AG04450 (cell line): ENCODE data around the gene ECEL1. TPM values are rescaled to one million over a fixed set of nuclear protein-coding genes. Genes with fewer than 3 reads are reported as not detected.

Experiments
- CTCF ChIA-PET: fragments of 300-600, 350-600 bp; formaldehyde crosslinking; extraction: SDS; loops from one replicate; lab custom pipeline; 2022; ENCODE audit warnings: antibody characterized with exemption, inconsistent platforms; lab: Charles Lee
- POLR2A ChIA-PET: fragments of 350-600 bp; formaldehyde crosslinking; extraction: SDS; loops from one replicate; lab custom pipeline; 2021; ENCODE audit warnings: antibody characterized with exemption, inconsistent platforms; lab: Yijun Ruan, JAX
- DNase-seq: peaks from one replicate; pipeline ENCODE4 v3.0.0-alpha.2; 2011; ENCODE audit warnings: low read depth, low spot score
- H3K27ac ChIP-seq: one replicate; pipeline ENCODE4 v1.5.1; 2012; ENCODE audit warnings: low read depth, low read length, control low read depth
- H3K27me3 ChIP-seq: one replicate; pipeline ENCODE4 v1.6.0; 2012; ENCODE audit warnings: low read length; ENCODE audit not compliant: control insufficient read depth, insufficient read depth
- H3K4me3 ChIP-seq: 2 replicates; pipeline ENCODE4 v1.5.1; 2011; ENCODE audit warnings: mild to moderate bottlenecking, low read depth, low read length, control low read depth
- H3K9me3 ChIP-seq: 2 replicates; pipeline ENCODE4 v1.5.1; 2012; ENCODE audit warnings: low read length; ENCODE audit not compliant: control insufficient read depth, insufficient read depth
- polyA plus RNA-seq: library from polyadenylated mRNA; depleted of rRNA; stranded (reverse); fragments of >200 nt; gene quantifications from 2 replicates; pipeline ENCODE4 v1.2.3, GENCODE V29; 2011
- TF ChIP-seq, protein P1 (sequence below): IDR thresholded peaks from 2 replicates; pipeline ENCODE4 v1.5.1; 2011; ENCODE audit warnings: low read depth, low read length, control low read depth, inconsistent platforms

The ECEL1 gene
- polyA plus RNA-seq, 1 experiment: not detected

DNA sequence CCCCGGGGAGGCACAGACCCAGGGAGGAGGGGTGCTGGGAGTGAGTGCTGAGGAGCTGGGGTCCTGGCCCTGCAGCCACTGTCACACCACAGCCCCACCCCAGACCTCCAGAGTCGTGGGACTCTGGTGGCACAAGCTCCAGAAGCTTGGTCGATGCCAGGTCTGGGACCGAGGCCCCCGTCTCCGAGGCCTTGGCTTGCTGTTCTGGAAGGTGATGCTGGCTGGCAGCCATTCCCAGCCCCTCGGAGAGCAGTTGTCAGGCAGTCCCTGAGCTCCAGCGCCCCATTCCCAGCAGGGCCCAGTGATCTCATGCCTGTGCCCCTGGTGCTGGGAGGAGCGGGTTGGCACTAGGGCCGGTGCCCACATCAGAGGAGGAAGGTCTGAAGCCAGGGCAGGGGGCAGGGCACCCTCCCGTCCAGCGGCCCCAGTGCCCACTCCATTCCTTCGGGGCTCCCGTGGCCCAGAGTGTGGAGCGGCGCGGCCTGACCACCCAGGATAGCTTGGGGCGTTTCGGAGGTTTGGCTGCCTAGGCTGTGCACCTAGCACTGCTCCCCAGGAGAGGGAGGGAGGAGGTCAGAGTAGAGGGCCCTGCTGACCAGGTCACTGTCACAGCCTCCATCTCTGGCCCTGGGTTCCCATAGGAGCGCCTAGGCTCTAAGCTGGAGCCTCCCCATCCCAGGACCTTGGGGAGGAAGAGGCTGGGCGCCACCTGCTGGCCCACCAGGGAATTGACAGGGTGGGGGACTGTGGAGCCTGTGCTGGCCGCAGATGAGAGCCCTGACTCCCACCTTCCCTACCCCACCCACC is 48.5 kb downstream of the ECEL1 start:
- ChIA-PET CTCF (interaction anchor here (0.8 to 4.7 kb wide), 16 partner anchors 8 to 586 kb away, joined by 3 to 36 read pairs (median 4); no protein-coding TSS in a partner anchor), POLR2A (no interaction called here)
- Histone ChIP-seq H3K4me3 (no peak overlapping the region), H3K9me3 (no peaks in the 10 kb centered on the region), H3K27me3 (peaks cover 10% of the 10 kb centered on the region), H3K27ac (no peak overlapping the region)
- TF ChIP-seq, protein P1, sequence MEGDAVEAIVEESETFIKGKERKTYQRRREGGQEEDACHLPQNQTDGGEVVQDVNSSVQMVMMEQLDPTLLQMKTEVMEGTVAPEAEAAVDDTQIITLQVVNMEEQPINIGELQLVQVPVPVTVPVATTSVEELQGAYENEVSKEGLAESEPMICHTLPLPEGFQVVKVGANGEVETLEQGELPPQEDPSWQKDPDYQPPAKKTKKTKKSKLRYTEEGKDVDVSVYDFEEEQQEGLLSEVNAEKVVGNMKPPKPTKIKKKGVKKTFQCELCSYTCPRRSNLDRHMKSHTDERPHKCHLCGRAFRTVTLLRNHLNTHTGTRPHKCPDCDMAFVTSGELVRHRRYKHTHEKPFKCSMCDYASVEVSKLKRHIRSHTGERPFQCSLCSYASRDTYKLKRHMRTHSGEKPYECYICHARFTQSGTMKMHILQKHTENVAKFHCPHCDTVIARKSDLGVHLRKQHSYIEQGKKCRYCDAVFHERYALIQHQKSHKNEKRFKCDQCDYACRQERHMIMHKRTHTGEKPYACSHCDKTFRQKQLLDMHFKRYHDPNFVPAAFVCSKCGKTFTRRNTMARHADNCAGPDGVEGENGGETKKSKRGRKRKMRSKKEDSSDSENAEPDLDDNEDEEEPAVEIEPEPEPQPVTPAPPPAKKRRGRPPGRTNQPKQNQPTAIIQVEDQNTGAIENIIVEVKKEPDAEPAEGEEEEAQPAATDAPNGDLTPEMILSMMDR: no peak; the same call in 1 of the 2 replicates
- DNase-seq: no peak

DNA sequence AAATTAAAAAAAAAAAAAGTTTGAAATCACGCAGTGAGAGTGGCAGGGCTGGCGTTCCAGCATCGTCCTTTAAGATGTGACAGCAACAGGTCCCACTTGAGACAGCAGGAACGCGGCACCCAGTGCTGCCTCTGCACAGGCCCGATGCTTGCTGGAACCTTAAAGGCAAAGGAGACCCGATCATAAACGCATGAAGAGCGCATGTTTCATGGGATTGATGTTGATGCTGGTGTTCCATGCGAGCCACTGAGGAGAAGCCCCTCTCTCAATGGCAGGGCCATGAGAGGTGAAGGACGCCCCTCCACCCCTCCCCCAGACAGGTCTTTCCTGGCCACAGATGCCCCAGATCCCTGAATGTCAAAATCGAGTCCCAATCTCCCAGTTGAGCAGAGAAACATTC is 49.5 kb downstream of the ECEL1 start:
- no peaks in the 10 kb centered on the region for H3K9me3 ChIP-seq
- DNase-seq: no peak
- TF ChIP-seq, protein P1: no peak
- no peak overlapping the region for H3K27ac ChIP-seq
- ChIA-PET CTCF (interaction anchor here (1.5 kb wide), 2 partner anchors 9 to 538 kb away, joined by 4 to 9 read pairs; no protein-coding TSS in a partner anchor), POLR2A (no interaction called here)
- peaks cover 11% of the 10 kb centered on the region for H3K27me3 ChIP-seq
- H3K4me3 ChIP-seq: no peak overlapping the region

DNA sequence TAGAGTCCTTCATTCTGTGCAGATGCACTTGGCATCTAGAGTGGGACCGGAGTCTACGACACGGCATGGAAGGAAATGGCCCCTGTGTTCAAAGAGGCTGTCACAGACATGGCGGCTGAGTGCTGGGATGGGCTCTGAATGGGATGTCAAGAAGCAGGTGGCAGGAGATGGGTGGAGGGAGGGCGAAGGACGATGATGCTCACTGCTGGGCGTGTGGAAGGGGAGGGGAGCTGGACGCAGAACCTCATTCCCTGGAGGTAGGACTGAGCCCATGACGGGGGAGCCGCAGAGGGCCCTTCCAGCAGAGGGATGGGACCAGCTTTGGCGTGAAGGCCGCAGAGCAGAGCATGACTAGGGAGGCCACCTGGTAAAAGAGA is 50.5 kb downstream of the ECEL1 start:
- no peaks in the 10 kb centered on the region for H3K9me3 ChIP-seq
- H3K27ac ChIP-seq: no peak overlapping the region
- TF ChIP-seq, protein P1: no peak
- ChIA-PET CTCF (interaction anchor here (0.5 to 1.5 kb wide), 5 partner anchors 10 to 537 kb away, joined by 3 to 9 read pairs (median 4); no protein-coding TSS in a partner anchor), POLR2A (no interaction called here)
- no peak overlapping the region for H3K4me3 ChIP-seq
- H3K27me3 ChIP-seq: peaks cover 11% of the 10 kb centered on the region
- DNase-seq: no peak

DNA sequence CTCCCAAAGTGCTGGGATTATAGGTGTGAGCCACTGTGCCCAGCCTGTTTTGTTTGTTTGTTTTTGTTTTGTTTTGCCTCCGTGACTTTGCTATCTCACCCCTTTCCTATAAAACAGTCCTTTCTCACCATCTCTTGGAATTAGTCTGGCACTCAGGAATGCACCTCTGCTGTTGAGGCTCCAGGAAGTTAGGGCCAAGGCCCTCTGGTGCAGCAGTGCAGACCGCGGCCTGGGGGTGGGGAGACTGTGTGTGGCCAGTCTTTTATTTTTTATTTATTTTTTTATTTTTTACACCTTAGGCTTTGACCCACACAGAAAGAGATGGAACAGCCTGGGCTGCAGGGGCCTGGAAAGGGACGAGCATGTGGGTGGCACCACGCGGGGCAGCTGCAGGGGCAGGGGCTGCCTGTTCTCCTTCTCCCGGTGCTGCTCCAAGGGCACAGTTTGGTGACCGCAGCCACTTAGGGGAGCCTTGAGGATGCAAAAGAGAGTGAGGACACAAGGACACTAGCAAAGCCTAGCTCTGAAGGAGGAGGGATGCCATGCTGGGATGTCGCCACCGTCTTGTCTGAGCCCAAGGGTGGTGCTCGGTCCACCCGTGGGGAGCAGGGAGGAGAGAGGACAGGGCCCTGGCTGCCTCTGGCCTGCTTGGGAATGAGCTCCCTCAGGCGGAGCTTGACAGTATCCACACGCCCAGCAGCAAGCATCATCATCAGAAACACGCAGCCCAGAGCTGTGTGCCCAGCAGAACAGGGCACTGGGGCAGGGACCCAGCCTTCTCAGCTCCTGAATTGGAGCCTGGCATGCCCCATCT is 51.0 kb downstream of the ECEL1 start:
- DNase-seq: no peak
- H3K27ac ChIP-seq: no peak overlapping the region
- no peaks in the 10 kb centered on the region for H3K9me3 ChIP-seq
- no peak overlapping the region for H3K4me3 ChIP-seq
- TF ChIP-seq, protein P1: no peak
- CTCF ChIA-PET: interaction anchor here (0.5 to 1.5 kb wide), 5 partner anchors 10 to 536 kb away, joined by 3 to 9 read pairs (median 4); no protein-coding TSS in a partner anchor
- H3K27me3 ChIP-seq: peaks cover 11% of the 10 kb centered on the region
- POLR2A ChIA-PET: no interaction called here
